ENCODE data around the gene MINPP1. TPM values are rescaled to one million over a fixed set of nuclear protein-coding genes. Genes with fewer than 3 reads are reported as not detected.

MINPP1 gene
- total RNA-seq, 1 experiment from 2014 or later: 22.1 TPM

GRCh38 chr10:87600581-87600980 is 95.9 kb downstream of the MINPP1 start:
- H3K36me3 ChIP-seq (ENCODE audit: control insufficient read depth in 1 of 2, insufficient read depth in 2 of 2, low read length in 2 of 2): no peaks in the 10 kb centered on the region
- no peaks in the 10 kb centered on the region for H3K9me3 ChIP-seq (ENCODE audit: control insufficient read depth in 1 of 2, insufficient read depth in 1 of 2, low read depth in 1 of 2, low read length in 2 of 2)
- H3K4me3 ChIP-seq (replicated peaks in 1 of 2; ENCODE audit: low read depth in 1 of 2, low read length in 2 of 2): no peak overlapping the region
- no peak overlapping the region for H3K9ac ChIP-seq (ENCODE audit: low read length)
- no peak for ATAC-seq
- H3K4me1 ChIP-seq (ENCODE audit: control insufficient read depth in 1 of 2, insufficient read depth in 2 of 2, low read length in 2 of 2): no peaks in the 10 kb centered on the region; a peak in 1 of 4 replicates
- H3K79me2 ChIP-seq (ENCODE audit: insufficient read depth, low read length): no peaks in the 10 kb centered on the region
- no peak overlapping the region for H3K4me2 ChIP-seq (ENCODE audit: low read length)
- H3K27me3 ChIP-seq (ENCODE audit: insufficient read depth, low read length): no peaks in the 10 kb centered on the region
- H4K20me1 ChIP-seq (ENCODE audit: insufficient read depth): no peaks in the 10 kb centered on the region
- intact Hi-C loops (cut with micrococcal nuclease): no loop called here
- H3K27ac ChIP-seq (ENCODE audit: low read depth, low read length): no peak overlapping the region
- no peak overlapping the region for H2AFZ ChIP-seq (ENCODE audit: low read depth, low read length, poor library complexity, severe bottlenecking)
- RAD21 ChIA-PET (ENCODE audit: low non-redundant PET in 1 of 2, low total read pairs in 2 of 2, uncharacterized antibody in 2 of 2, unreplicated experiment in 2 of 2): no interaction called here
- DNase-seq (ENCODE audit: low read depth, low spot score): no peak
- POLR2A ChIA-PET: no interaction called here
- TF ChIP-seq EZH2 (IDR thresholded peaks at IDR 0.05) (no peak), TCF7L2 (IDR thresholded peaks at IDR 0.05; ENCODE audit: borderline replicate concordance, extremely low read depth, insufficient read depth, insufficient read length) (no peak), ZNF274 (IDR thresholded peaks at IDR 0.05; ENCODE audit: low read depth, low read length) (no peak), EZH2phosphoT487 (IDR thresholded peaks at IDR 0.05; ENCODE audit: borderline replicate concordance) (no peak), CEBPB (IDR thresholded peaks at IDR 0.05; ENCODE audit: low read depth) (no peak), ZFX (IDR thresholded peaks at IDR 0.05) (no peak), JUND (IDR thresholded peaks at IDR 0.05) (no peak), ATF3 (IDR thresholded peaks at IDR 0.05) (no peak), EGR1 (IDR thresholded peaks at IDR 0.05; ENCODE audit: low read depth) (no peak), REST (IDR thresholded peaks at IDR 0.05; ENCODE audit: low read depth) (no peak), ZBTB33 (IDR thresholded peaks at IDR 0.05; ENCODE audit: extremely low read depth, insufficient replicate concordance, low read length) (no peak), CTCF (IDR thresholded peaks at IDR 0.05 in 2 of 3, conservative IDR thresholded peaks at IDR 0.05 in 1 of 3; ENCODE audit: borderline replicate concordance in 1 of 3, insufficient read depth in 1 of 3, low read depth in 2 of 3, low read length in 2 of 3) (no peak), POLR2A (IDR thresholded peaks at IDR 0.05; ENCODE audit: borderline replicate concordance, extremely low read depth, insufficient read depth, insufficient read length) (no peak), MAX (IDR thresholded peaks at IDR 0.05) (no peak), SP1 (IDR thresholded peaks at IDR 0.05; ENCODE audit: low read depth) (no peak), POLR2AphosphoS5 (IDR thresholded peaks at IDR 0.05; ENCODE audit: low read depth, low read length) (no peak), RAD21 (IDR thresholded peaks at IDR 0.05; ENCODE audit: low read depth) (no peak), ELF1 (IDR thresholded peaks at IDR 0.05; ENCODE audit: borderline replicate concordance, low read depth) (no peak)
- H3K9me2 ChIP-seq (ENCODE audit: insufficient read depth): no peaks in the 10 kb centered on the region
- CTCF ChIA-PET: no interaction called here
- no TSS peak for BruUV-seq (replicated peaks)
